ENCODE results near the gene CASQ1.

- TF ChIP-seq EZH2 (IDR thresholded peaks at IDR 0.05) (no peak), POLR2AphosphoS5 (IDR thresholded peaks at IDR 0.05; ENCODE audit: borderline replicate concordance, low read depth, low read length) (no peak)
Measured at GRCh38 chr1:160214481-160215140, 24.2 kb downstream of the CASQ1 start.
